Smooth muscle cell (in vitro differentiated cells): ENCODE measurements around the gene MAPK8IP3. TPM values are rescaled to one million over a fixed set of nuclear protein-coding genes. Genes with fewer than 3 reads are reported as not detected.

Experiments used
- DNase-seq: peaks from one replicate; lab custom pipeline; 2025; ENCODE audit not compliant: unreplicated experiment; lab: John Stamatoyannopoulos, UW
- H2AFZ ChIP-seq: fragments of 200-600 bp; sonication (generic); 2 replicates; pipeline ENCODE4 v1.6.0; 2016; ENCODE audit warnings: antibody characterized with exemption, low read depth, mild to moderate bottlenecking
- H3F3A ChIP-seq: fragments of 200-600 bp; sonication (generic); 2 replicates; pipeline ENCODE4 v1.6.0; 2017; ENCODE audit warnings: antibody characterized with exemption, low read depth
- H3K27ac ChIP-seq: fragments of 200-600 bp; sonication (generic); 2 replicates; pipeline ENCODE4 v1.5.1; 2016; ENCODE audit warnings: low read depth, mild to moderate bottlenecking
- H3K27me3 ChIP-seq: fragments of 200-600 bp; sonication (generic); 2 replicates; pipeline ENCODE4 v1.6.1; 2016; ENCODE audit warnings: low read depth, mild to moderate bottlenecking
- H3K36me3 ChIP-seq: fragments of 200-600 bp; sonication (generic); 2 replicates; pipeline ENCODE4 v1.5.1; 2016; ENCODE audit warnings: low read depth
- H3K4me1 ChIP-seq: fragments of 200-600 bp; sonication (generic); 2 replicates; pipeline ENCODE4 v1.5.1; 2016; ENCODE audit warnings: low read depth
- H3K4me2 ChIP-seq: fragments of 200-600 bp; sonication (generic); 2 replicates; pipeline ENCODE4 v1.6.0; 2016; ENCODE audit warnings: mild to moderate bottlenecking
- H3K4me3 ChIP-seq: fragments of 200-600 bp; sonication (generic); 2 replicates; pipeline ENCODE4 v1.5.1; 2016; ENCODE audit warnings: mild to moderate bottlenecking
- H3K79me2 ChIP-seq: fragments of 200-600 bp; sonication (generic); 2 replicates; pipeline ENCODE4 v1.6.0; 2016; ENCODE audit warnings: low read depth, mild to moderate bottlenecking
- H3K9ac ChIP-seq: fragments of 200-600 bp; sonication (generic); 2 replicates; pipeline ENCODE4 v1.6.0; 2016; ENCODE audit warnings: low read depth
- H3K9me3 ChIP-seq: fragments of 200-600 bp; sonication (generic); replicated peaks from 2 replicates; pipeline ENCODE4 v1.5.1; 2016; ENCODE audit warnings: low read depth
- H4K20me1 ChIP-seq: fragments of 200-600 bp; sonication (generic); 2 replicates; pipeline ENCODE4 v1.6.0; 2016; ENCODE audit warnings: low read depth
- CTCF ChIP-seq: fragments of 200-600 bp; sonication (generic); IDR thresholded peaks from 2 replicates; pipeline ENCODE4 v1.5.1; 2017; ENCODE audit warnings: borderline replicate concordance, mild to moderate bottlenecking, antibody characterized with exemption; ENCODE audit not compliant: insufficient read depth, poor library complexity, severe bottlenecking
- WGBS: methylation state at CpG from one replicate; pipeline ENCODE4 v1.1.7; 2016; ENCODE audit warnings: low lambda C conversion rate; 5-methylcytosine and 5-hydroxymethylcytosine counted together
- polyA plus RNA-seq: library from polyadenylated mRNA; unstranded; fragments of >200 nt; fragmentation: Nextera tagmentation; extraction: Ambion mirVana; gene quantifications from 2 replicates; pipeline ENCODE4 v1.2.1, GENCODE V29; 2016
- total RNA-seq: library from RNA; depleted of rRNA; stranded (reverse); fragments of >200 nt; gene quantifications from 2 replicates; pipeline ENCODE4 v1.2.3, GENCODE V29; 2014

Gene MAPK8IP3
- total and polyA plus RNA-seq, 2 experiments from 2014 or later: 43.6 to 47.8 TPM

- H3K27me3 ChIP-seq: no peaks in the 10 kb centered on the region
- WGBS: 92% methylated on average over 27 of the region's 27 CpGs
- H3K4me2 ChIP-seq: peak overlapping the region; percentile 100
- no peak for TF ChIP-seq CTCF
- H3K9me3 ChIP-seq: no peaks in the 10 kb centered on the region
- peaks cover 20% of the 10 kb centered on the region for H3K4me1 ChIP-seq
- H3K9ac ChIP-seq: no peak overlapping the region
- peak overlapping the region; percentile 83 for H3K4me3 ChIP-seq
- H3K27ac ChIP-seq: peak overlapping the region; percentile 15
- DNase-seq: no peak
- H2AFZ ChIP-seq: no peak overlapping the region
- H3F3A ChIP-seq: peaks cover 8% of the 10 kb centered on the region
- peaks cover 23% of the 10 kb centered on the region for H4K20me1 ChIP-seq
- no peaks in the 10 kb centered on the region for H3K36me3 ChIP-seq
- H3K79me2 ChIP-seq: peaks cover 17% of the 10 kb centered on the region
Observed at GRCh38 chr16:1769402-1770300, 63.7 kb downstream of the MAPK8IP3 start.

GRCh38 chr16:1770328-1771187, 64.6 kb downstream of the MAPK8IP3 start:
- Histone ChIP-seq H2AFZ (no peak overlapping the region), H3K4me3 (peak overlapping the region; percentile 83), H3K4me1 (peaks cover 20% of the 10 kb centered on the region), H3K36me3 (no peaks in the 10 kb centered on the region), H3F3A (peaks cover 8% of the 10 kb centered on the region), H3K9ac (peak overlapping the region; percentile 54), H3K4me2 (peak overlapping the region; percentile 100), H3K9me3 (no peaks in the 10 kb centered on the region), H4K20me1 (peaks cover 23% of the 10 kb centered on the region), H3K27ac (peak overlapping the region; percentile 27), H3K79me2 (peaks cover 24% of the 10 kb centered on the region), H3K27me3 (no peaks in the 10 kb centered on the region)
- WGBS: 17% methylated on average over 73 of the region's 81 CpGs
- no peak for TF ChIP-seq CTCF
- DNase-seq: peak; percentile 22

GRCh38 chr16:1771188-1771863, 65.3 kb downstream of the MAPK8IP3 start, which contains the start of gene NME3:
NME3 (minus strand) TSS chr16:1771543; CDS start chr16:1771534, 9 bp downstream.
- Histone ChIP-seq H3K4me2 (peak within 1 kb of the TSS; percentile 100), H3K9ac (peak within 1 kb of the TSS; percentile 86), H3K9me3 (no peaks in the 10 kb centered on the region), H3K4me3 (peak within 1 kb of the TSS; percentile 83), H3K4me1 (peaks cover 20% of the 10 kb centered on the region), H3K27me3 (no peaks in the 10 kb centered on the region), H3F3A (peaks cover 8% of the 10 kb centered on the region), H2AFZ (no peak within 1 kb of the TSS), H3K79me2 (peaks cover 24% of the 10 kb centered on the region), H4K20me1 (peaks cover 23% of the 10 kb centered on the region), H3K27ac (peak within 1 kb of the TSS; percentile 68), H3K36me3 (no peaks in the 10 kb centered on the region)
- DNase-seq: peak; percentile 35
- TF ChIP-seq CTCF: no peak
- 2% methylated on average over 34 of the region's 79 CpGs for WGBS
